ENCODE results near the gene CYP4V2.
A peak's percentile ranks its signal among the peaks of the same experiment; 100 is the strongest.

Gene CYP4V2

GRCh38 chr4:186191200-186192065, at the start of gene CYP4V2:
TSS of gene CYP4V2 (plus strand) at chr4:186191567. CDS start at chr4:186191824, 257 bp downstream.
- peak; percentile 58 to 96 (median 74) for DNase-seq
- intact Hi-C loops (cut with DNase I) = loop anchor here (2.0 kb wide), 1 partner anchor 47 kb away; no protein-coding TSS in a partner anchor

- DNase-seq = peak in 9 of 10 donors; percentile 26 to 88 (median 55)
- intact Hi-C loops (cut with DNase I) = loop anchor here (2.0 kb wide), 1 partner anchor 46 kb away; the partner anchor contains the start of gene CYP4V2
These were observed 47.0 kb upstream of the CYP4V2 start for GRCh38 chr4:186144198-186144945.

GRCh38 chr4:186144946-186145569, 46.3 kb upstream of the CYP4V2 start:
- intact Hi-C loops (cut with DNase I) = loop anchor here (2.0 kb wide), 1 partner anchor 46 kb away; the partner anchor contains the start of gene CYP4V2
- DNase-seq = peak; percentile 29 to 91 (median 46)

- DNase-seq = no peak
These were observed 44.9 kb upstream of the CYP4V2 start for GRCh38 chr4:186146458-186146857.

GRCh38 chr4:186148336-186148975, 42.9 kb upstream of the CYP4V2 start:
- intact Hi-C loops (cut with DNase I) = no loop called here
- no peak for DNase-seq

More at GRCh38 chr4:186146458-186146857, 44.9 kb upstream of the CYP4V2 start:
- intact Hi-C loops (cut with DNase I) = no loop called here

GRCh38 chr4:186149872-186150271, 41.5 kb upstream of the CYP4V2 start:
- peak in 2 of 10 donors; percentile 66 to 84 for DNase-seq
- intact Hi-C loops (cut with DNase I) = no loop called here

GRCh38 chr4:186150926-186151325, 40.4 kb upstream of the CYP4V2 start:
- DNase-seq = no peak
- intact Hi-C loops (cut with DNase I) = no loop called here

GRCh38 chr4:186151499-186151898, 39.9 kb upstream of the CYP4V2 start:
- no peak for DNase-seq
- intact Hi-C loops (cut with DNase I) = no loop called here

GRCh38 chr4:186158021-186158813, 33.1 kb upstream of the CYP4V2 start:
- DNase-seq = peak in 1 of 10 donors; percentile 74
- intact Hi-C loops (cut with DNase I) = no loop called here

GRCh38 chr4:186158966-186159365, 32.4 kb upstream of the CYP4V2 start:
- intact Hi-C loops (cut with DNase I) = no loop called here
- DNase-seq = no peak

- peak in 1 of 10 donors; percentile 9 for DNase-seq
- intact Hi-C loops (cut with DNase I) = no loop called here
These were observed 31.8 kb upstream of the CYP4V2 start for GRCh38 chr4:186159613-186160012.

GRCh38 chr4:186161138-186161537, 30.2 kb upstream of the CYP4V2 start:
- DNase-seq = no peak

GRCh38 chr4:186166852-186167512, 24.4 kb upstream of the CYP4V2 start:
- DNase-seq = no peak
- intact Hi-C loops (cut with DNase I) = no loop called here

More at GRCh38 chr4:186161138-186161537, 30.2 kb upstream of the CYP4V2 start:
- intact Hi-C loops (cut with DNase I) = no loop called here

- intact Hi-C loops (cut with DNase I) = no loop called here
- no peak for DNase-seq
These were observed 23.8 kb upstream of the CYP4V2 start for GRCh38 chr4:186167605-186168004.

GRCh38 chr4:186168750-186169149, 22.6 kb upstream of the CYP4V2 start:
- intact Hi-C loops (cut with DNase I) = no loop called here

GRCh38 chr4:186169333-186169944, 21.9 kb upstream of the CYP4V2 start:
- intact Hi-C loops (cut with DNase I) = no loop called here
- DNase-seq = peak in 1 of 10 donors; percentile 61

More at GRCh38 chr4:186168750-186169149, 22.6 kb upstream of the CYP4V2 start:
- DNase-seq = peak in 1 of 10 donors; percentile 46

- intact Hi-C loops (cut with DNase I) = no loop called here
- DNase-seq = peak in 1 of 10 donors; percentile 34
These were observed 21.2 kb upstream of the CYP4V2 start for GRCh38 chr4:186169945-186170802.

Data from posterior cingulate gyrus (tissue), 11 donors.